KOPT-K1 (cell line): ENCODE data around the gene RNLS.

Experiments used
- H3K27ac ChIP-seq: fragments of 200-600 bp; sonication (generic); 2 replicates; pipeline ENCODE4 v1.5.1; 2016; ENCODE audit warnings: antibody characterized with exemption, mild to moderate bottlenecking, low read depth, low read length; ENCODE audit not compliant: poor library complexity, severe bottlenecking
- H3K36me3 ChIP-seq: fragments of 200-600 bp; sonication (generic); 2 replicates; pipeline ENCODE4 v1.5.1; 2017; ENCODE audit warnings: antibody characterized with exemption, mild to moderate bottlenecking, low read length, moderate library complexity; ENCODE audit not compliant: insufficient read depth
- H3K9me3 ChIP-seq: fragments of 200-600 bp; sonication (generic); 2 replicates; pipeline ENCODE4 v1.5.1; 2017; ENCODE audit warnings: antibody characterized with exemption, low read length, mild to moderate bottlenecking; ENCODE audit not compliant: insufficient read depth, poor library complexity, severe bottlenecking

The RNLS gene

GRCh38 chr10:88230251-88230650 lies 352.9 kb downstream of the RNLS start:
- Histone ChIP-seq H3K9me3 (peaks cover 30% of the 10 kb centered on the region), H3K36me3 (no peaks in the 10 kb centered on the region), H3K27ac (no peak overlapping the region)

DNA sequence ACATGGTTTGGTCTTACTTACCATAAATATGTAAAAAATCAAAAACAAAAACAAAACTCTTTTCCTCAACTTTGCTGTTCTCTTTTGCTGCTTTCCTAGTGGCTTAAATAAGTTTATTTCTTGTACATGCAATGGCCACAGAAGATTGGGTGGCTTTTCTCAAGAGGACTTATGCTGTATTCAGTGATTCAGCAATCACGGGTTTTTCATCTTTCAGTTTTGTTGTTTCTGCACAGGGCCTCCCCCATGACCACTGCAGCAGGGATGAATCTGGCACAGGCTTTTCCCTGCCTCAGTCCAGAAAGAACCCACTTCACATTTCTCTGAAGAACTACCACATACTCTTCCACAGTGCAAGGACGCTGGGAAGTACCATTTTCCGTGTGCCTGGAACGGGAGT lies 355.0 kb downstream of the RNLS start:
- H3K9me3 ChIP-seq: peaks cover 30% of the 10 kb centered on the region
- no peaks in the 10 kb centered on the region for H3K36me3 ChIP-seq
- H3K27ac ChIP-seq: no peak overlapping the region

- Histone ChIP-seq H3K9me3 (peaks cover 29% of the 10 kb centered on the region), H3K36me3 (no peaks in the 10 kb centered on the region), H3K27ac (no peak overlapping the region)
Measured at GRCh38 chr10:88227342-88228018, 355.6 kb downstream of the RNLS start.

- peaks cover 23% of the 10 kb centered on the region for H3K9me3 ChIP-seq
- H3K27ac ChIP-seq: no peak overlapping the region
- no peaks in the 10 kb centered on the region for H3K36me3 ChIP-seq
Measured at GRCh38 chr10:88226891-88227290, 356.2 kb downstream of the RNLS start.

DNA sequence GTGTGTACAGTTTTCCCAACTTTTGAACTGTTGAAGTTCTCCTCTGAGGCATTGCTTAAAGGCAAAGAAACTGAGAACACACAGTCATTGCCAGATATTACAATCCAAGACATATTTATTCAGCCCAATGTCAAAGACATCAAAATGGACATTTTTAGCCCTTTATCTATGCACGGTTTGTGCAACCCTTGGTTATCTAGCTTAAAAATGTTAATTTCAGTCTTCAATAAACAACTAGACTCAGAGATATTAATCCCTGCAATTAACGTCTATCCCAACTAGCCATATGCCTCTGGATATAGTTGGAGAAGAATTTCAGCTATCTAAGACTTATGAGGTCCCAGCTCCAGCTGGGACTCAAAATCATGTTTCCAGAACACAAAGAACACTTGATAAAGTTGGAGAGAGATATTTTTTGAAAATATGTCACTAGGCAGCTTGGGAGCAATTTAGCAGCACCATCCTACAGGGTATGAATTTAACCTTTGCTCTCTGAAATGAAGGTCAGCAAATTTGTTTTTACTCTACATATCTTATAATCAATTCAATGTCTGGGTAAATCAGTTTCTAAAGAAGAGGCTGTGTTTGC lies 357.0 kb downstream of the RNLS start:
- no peaks in the 10 kb centered on the region for H3K36me3 ChIP-seq
- H3K9me3 ChIP-seq: peaks cover 16% of the 10 kb centered on the region
- no peak overlapping the region for H3K27ac ChIP-seq
